OCI-LY7 (cell line): ENCODE data around the gene RMDN2. TPM values are rescaled to one million over a fixed set of nuclear protein-coding genes. Genes with fewer than 3 reads are reported as not detected.
"Not testable (repeated sequence)": the region's sequence is repeated elsewhere in the genome, so short reads cannot be mapped to it uniquely, and the experiment has no call there.

Experiments
- BruUV-seq: library from RNA; stranded (reverse); fragments of 400-500 nt; replicated peaks from 2 replicates; lab custom pipeline; 2021; lab: Mats Ljungman, UMichigan
- CTCF ChIA-PET: fragments of 300-600 bp; sonication (Branson Sonifier 250); formaldehyde crosslinking; loops from one replicate; lab custom pipeline; 2022; ENCODE audit warnings: antibody characterized with exemption; ENCODE audit not compliant: unreplicated experiment; lab: Charles Lee
- POLR2A ChIA-PET: fragments of 300-600 bp; sonication (Branson Sonifier 250); formaldehyde crosslinking; loops from one replicate; lab custom pipeline; 2022; ENCODE audit warnings: antibody characterized with exemption; lab: Charles Lee
- DNase-seq: peaks from one replicate; pipeline ENCODE4 v3.0.0-alpha.2; 2015; ENCODE audit warnings: low spot score
- H2AFZ ChIP-seq: fragments of 200-600 bp; sonication (generic), shearing (Covaris generic); 2 replicates; pipeline ENCODE4 v1.6.1; 2014; ENCODE audit warnings: mild to moderate bottlenecking, antibody characterized with exemption, low read length, moderate library complexity
- H3K27ac ChIP-seq: fragments of 200-600 bp; sonication (generic); 2 replicates; pipeline ENCODE4 v1.5.1; 2014; ENCODE audit warnings: mixed run types, low read depth, mild to moderate bottlenecking, moderate library complexity, low read length, inconsistent platforms; ENCODE audit not compliant: poor library complexity, severe bottlenecking
- H3K36me3 ChIP-seq: fragments of 200-600 bp; sonication (generic); 2 replicates; pipeline ENCODE4 v1.6.1; 2014; ENCODE audit warnings: mild to moderate bottlenecking, antibody characterized with exemption, low read length, moderate library complexity, mixed read lengths; ENCODE audit not compliant: insufficient read depth
- H3K4me1 ChIP-seq: fragments of 200-600 bp; sonication (generic); 2 replicates; pipeline ENCODE4 v1.5.1; 2014; ENCODE audit warnings: mild to moderate bottlenecking, low read length; ENCODE audit not compliant: insufficient read depth, poor library complexity, severe bottlenecking
- H3K4me2 ChIP-seq: fragments of 200-600 bp; sonication (generic); 2 replicates; pipeline ENCODE4 v1.6.1; 2014; ENCODE audit warnings: mild to moderate bottlenecking, low read length
- H3K4me3 ChIP-seq: fragments of 200-600 bp; sonication (generic); 2 replicates; pipeline ENCODE4 v1.5.1; 2014; ENCODE audit warnings: mild to moderate bottlenecking, low read depth, low read length; ENCODE audit not compliant: poor library complexity, severe bottlenecking
- H3K79me2 ChIP-seq: fragments of 200-600 bp; sonication (generic); 2 replicates; pipeline ENCODE4 v1.6.1; 2016; ENCODE audit warnings: low read depth, mild to moderate bottlenecking, low read length, moderate library complexity, mixed read lengths; ENCODE audit not compliant: insufficient read depth
- H3K9me2 ChIP-seq: fragments of 200-600 bp; sonication (generic); 2 replicates; pipeline ENCODE4 v1.6.1; 2016; ENCODE audit warnings: mild to moderate bottlenecking, low read length, mixed read lengths; ENCODE audit not compliant: insufficient read depth
- H3K9me3 ChIP-seq: fragments of 200-600 bp; sonication (generic); 2 replicates; pipeline ENCODE4 v1.6.1; 2014; ENCODE audit warnings: mild to moderate bottlenecking, mixed run types, low read length, mixed read lengths
- H4K20me1 ChIP-seq: fragments of 200-600 bp; sonication (generic); 2 replicates; pipeline ENCODE4 v1.6.1; 2014; ENCODE audit warnings: mild to moderate bottlenecking, antibody characterized with exemption, low read length, moderate library complexity, mixed read lengths; ENCODE audit not compliant: insufficient read depth
- CTCF ChIP-seq: fragments of 200-600 bp; sonication (generic); conservative IDR thresholded peaks from 2 replicates; pipeline ENCODE4 v1.5.1; 2014; ENCODE audit warnings: mild to moderate bottlenecking, antibody characterized with exemption, low read length, moderate library complexity, mixed read lengths
- EZH2phosphoT487 ChIP-seq: fragments of 200-600 bp; sonication (generic); IDR thresholded peaks from 2 replicates; pipeline ENCODE4 v1.6.1; 2018; ENCODE audit warnings: low read depth, borderline replicate concordance, mild to moderate bottlenecking, mixed run types, antibody characterized with exemption, low read length, moderate library complexity, mixed read lengths
- intact Hi-C: fragments of 100-400 bp; cut with micrococcal nuclease; formaldehyde crosslinking; loops from one replicate; pipeline ENCODE4 v1.10.0; 2022; ENCODE audit not compliant: unreplicated experiment
- total RNA-seq, 2 experiments: library from RNA; depleted of rRNA in 1 of 2; stranded (reverse); fragments of >200 nt in 1 of 2; shearing (Covaris generic) in 1 of 2; gene quantifications; 2 replicates each; pipeline ENCODE4 v1.2.3, GENCODE V29; 2014 to 2022

The RMDN2 gene
- total RNA-seq, 2 experiments from 2014 or later = 0.50 to 3.1 TPM

DNA sequence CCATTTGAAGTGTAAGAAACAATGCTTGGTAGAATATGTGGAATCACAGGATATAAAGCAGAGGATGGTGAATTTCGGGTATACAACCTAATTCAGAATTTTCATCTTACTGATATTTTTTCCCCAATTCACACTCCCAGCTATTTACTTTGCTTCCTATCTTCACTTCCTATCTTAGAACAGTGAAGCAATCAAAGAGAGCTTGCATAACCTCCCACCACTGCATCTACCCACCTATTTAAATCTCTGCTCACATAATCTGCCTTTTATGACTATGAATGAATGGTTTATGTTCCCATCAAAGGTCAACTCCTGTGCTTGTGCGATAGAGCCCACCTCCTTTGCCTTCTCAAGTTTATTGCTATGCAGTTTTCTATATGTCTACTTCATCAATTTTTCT lies 3.3 kb downstream of the RMDN2 start:
- Histone ChIP-seq H3K4me1 (peaks cover 23% of the 10 kb centered on the region), H3K9me2 (no peaks in the 10 kb centered on the region), H3K27ac (no peak overlapping the region), H4K20me1 (no peaks in the 10 kb centered on the region), H3K36me3 (no peaks in the 10 kb centered on the region), H3K4me2 (no peak overlapping the region), H3K4me3 (no peak overlapping the region), H2AFZ (no peak overlapping the region), H3K79me2 (no peaks in the 10 kb centered on the region), H3K9me3 (no peaks in the 10 kb centered on the region)
- ChIA-PET POLR2A (no interaction called here), CTCF (no interaction called here)
- TF ChIP-seq EZH2phosphoT487 = no peak
- no peak for TF ChIP-seq CTCF
- no peak for DNase-seq
- intact Hi-C loops = loop anchor here (5.0 kb wide), 1 partner anchor 916 kb away; no protein-coding TSS in a partner anchor
- BruUV-seq = no TSS peak

DNA sequence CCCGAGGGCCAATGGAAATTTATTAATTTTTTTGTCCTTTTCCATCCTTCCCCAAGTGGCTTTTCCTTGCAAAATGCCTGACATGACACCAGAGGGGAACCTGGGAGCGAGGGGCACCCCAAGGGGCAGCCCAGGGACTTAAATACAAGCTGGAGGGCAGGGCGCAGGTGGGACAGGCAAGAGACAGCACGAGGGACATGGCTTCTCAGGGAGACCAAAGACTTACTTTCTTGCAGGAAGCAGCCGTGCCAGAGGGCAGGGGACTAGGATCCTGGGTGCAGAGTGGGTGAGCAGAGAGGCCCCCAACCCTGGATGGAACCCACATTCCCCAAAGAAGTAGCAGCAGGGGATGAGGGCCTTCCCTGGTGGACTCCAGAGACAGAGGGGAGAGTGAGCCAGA lies 5.3 kb downstream of the RMDN2 start:
- POLR2A ChIA-PET = interaction anchor here (0.9 kb wide), 1 partner anchor 264 kb away, joined by 3 read pairs; no protein-coding TSS in a partner anchor
- intact Hi-C loops, H3K36me3 ChIP-seq, DNase-seq, H2AFZ ChIP-seq, H4K20me1 ChIP-seq, H3K4me3 ChIP-seq, BruUV-seq, H3K9me3 ChIP-seq, H3K79me2 ChIP-seq, H3K9me2 ChIP-seq, CTCF ChIA-PET, H3K4me2 ChIP-seq, H3K27ac ChIP-seq: not testable (repeated sequence)
- H3K4me1 ChIP-seq = peaks cover 34% of the 10 kb centered on the region

DNA sequence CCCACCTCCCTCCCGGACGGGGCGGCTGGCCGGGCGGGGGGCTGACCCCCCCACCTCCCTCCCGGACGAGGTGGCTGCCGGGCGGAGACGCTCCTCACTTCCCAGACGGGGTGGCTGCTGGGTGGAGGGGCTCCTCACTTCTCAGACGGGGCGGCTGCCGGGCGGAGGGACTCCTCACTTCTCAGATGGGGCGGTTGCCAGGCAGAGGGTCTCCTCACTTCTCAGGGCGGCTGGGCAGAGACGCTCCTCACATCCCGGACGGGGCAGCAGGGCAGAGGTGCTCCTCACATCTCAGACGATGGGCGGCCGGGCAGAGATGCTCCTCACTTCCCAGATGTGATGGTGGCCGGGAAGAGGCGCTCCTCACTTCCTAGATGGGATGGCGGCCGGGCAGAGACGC lies 7.8 kb downstream of the RMDN2 start:
- CTCF ChIA-PET, BruUV-seq, intact Hi-C loops, POLR2A ChIA-PET, H2AFZ ChIP-seq, H3K9me3 ChIP-seq, H3K4me2 ChIP-seq, H3K79me2 ChIP-seq, H3K36me3 ChIP-seq, H4K20me1 ChIP-seq, H3K27ac ChIP-seq, H3K4me3 ChIP-seq, H3K9me2 ChIP-seq, DNase-seq: not testable (repeated sequence)
- peaks cover 31% of the 10 kb centered on the region for H3K4me1 ChIP-seq
